ENCODE measurements around the gene GTF3C5.

The GTF3C5 gene

DNA sequence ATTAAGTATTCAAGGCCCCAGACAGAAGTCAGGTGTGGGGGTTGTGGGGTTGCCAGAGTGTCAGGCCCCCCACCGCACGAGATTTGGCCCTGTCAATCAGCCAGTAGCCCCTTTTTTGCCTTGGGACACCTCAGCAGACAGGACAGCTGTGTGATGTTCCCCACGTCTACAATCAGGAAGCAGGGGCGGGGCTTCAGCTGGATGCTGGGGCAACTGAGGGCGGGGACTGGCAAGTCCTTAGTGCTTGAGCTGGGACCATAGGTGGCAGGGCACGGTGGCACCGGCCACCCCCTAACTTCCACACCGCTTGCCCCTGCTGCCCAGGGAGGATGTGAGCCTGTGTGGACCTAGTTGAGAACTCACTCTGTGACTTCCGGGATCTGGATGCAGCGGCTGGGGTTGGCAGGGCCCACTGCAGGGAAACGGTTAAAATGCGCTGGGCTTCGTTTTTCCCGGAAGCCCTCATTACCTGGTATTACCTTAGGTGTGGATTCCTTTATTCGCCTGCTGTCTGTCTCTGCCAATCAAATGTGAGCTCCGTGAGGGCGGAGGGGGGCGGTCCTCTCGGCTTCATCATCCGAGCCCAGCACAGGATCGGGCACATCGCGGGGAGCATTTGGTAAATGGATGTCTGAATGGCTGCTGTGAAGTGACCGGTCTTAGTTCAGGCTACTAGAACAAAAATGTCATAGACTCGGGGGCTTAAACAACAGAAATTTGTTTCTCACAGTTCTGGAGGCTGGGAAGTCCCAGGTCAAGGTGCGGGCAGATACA is 7.5 kb upstream of the GTF3C5 start:
- TF ChIP-seq FOXP2 (optimal IDR thresholded peaks at IDR 0.05; ENCODE audit: borderline replicate concordance, extremely low read depth, extremely low read length, insufficient read depth), result no peak
- TF ChIP-seq TAF1 (IDR thresholded peaks at IDR 0.05; ENCODE audit: borderline replicate concordance, insufficient read depth, low read length), result no peak
- TF ChIP-seq REST (IDR thresholded peaks at IDR 0.05; ENCODE audit: insufficient read depth in 1 of 2, low read depth in 2 of 2, low read length in 2 of 2), result no peak
- no peak for TF ChIP-seq POLR2AphosphoS5 (IDR thresholded peaks at IDR 0.05; ENCODE audit: low read depth, low read length)
- TF ChIP-seq SIN3A (IDR thresholded peaks at IDR 0.05; ENCODE audit: borderline replicate concordance, insufficient read depth, low read length), result no peak

DNA sequence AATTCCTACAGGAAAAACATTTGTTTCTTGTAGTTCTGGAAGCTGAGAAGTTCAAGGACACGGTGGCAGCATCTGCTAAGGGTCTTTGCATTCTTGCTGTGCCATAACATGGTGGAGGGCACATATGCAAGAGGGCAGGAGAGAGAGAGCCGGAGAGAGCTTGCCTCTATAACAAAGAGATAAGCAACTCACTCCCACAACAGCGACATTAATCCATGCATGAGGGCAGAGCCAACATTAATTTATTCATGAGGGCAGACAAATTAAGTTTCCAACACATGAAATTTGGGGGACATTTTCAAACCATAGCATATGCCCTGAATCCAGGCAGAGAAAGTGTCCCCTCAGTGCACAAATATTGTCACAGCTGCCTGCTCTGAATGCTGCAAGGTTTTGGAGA is 4.4 kb upstream of the GTF3C5 start:
- no peak for TF ChIP-seq FOXP2 (optimal IDR thresholded peaks at IDR 0.05; ENCODE audit: borderline replicate concordance, extremely low read depth, extremely low read length, insufficient read depth)
- TF ChIP-seq SIN3A (IDR thresholded peaks at IDR 0.05; ENCODE audit: borderline replicate concordance, insufficient read depth, low read length), result no peak
- TF ChIP-seq REST (IDR thresholded peaks at IDR 0.05; ENCODE audit: insufficient read depth in 1 of 2, low read depth in 2 of 2, low read length in 2 of 2), result no peak
- no peak for TF ChIP-seq POLR2AphosphoS5 (IDR thresholded peaks at IDR 0.05; ENCODE audit: low read depth, low read length)
- TF ChIP-seq TAF1 (IDR thresholded peaks at IDR 0.05; ENCODE audit: borderline replicate concordance, insufficient read depth, low read length), result no peak

DNA sequence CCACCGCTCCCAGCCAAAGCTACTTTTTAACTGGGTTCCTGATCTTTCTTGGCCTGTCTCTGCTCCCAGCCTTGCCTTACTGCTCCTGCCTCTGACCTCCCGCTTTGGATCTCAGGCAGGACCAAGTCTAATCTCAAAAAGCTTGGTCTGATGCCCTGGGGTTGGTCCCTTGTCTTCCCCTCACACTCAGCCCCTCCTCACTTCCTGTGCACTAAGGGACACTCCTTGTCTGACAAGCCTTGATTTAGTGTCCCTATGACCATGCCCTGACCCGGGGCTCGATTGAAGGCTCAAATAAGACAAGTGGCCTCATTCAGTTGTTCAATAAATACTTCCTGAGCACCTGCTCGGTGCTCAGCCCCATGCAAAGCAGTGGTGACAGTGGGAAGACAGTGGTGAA is 3.7 kb upstream of the GTF3C5 start:
- TF ChIP-seq REST (IDR thresholded peaks at IDR 0.05; ENCODE audit: insufficient read depth in 1 of 2, low read depth in 2 of 2, low read length in 2 of 2) (no peak), TAF1 (IDR thresholded peaks at IDR 0.05; ENCODE audit: borderline replicate concordance, insufficient read depth, low read length) (no peak), FOXP2 (optimal IDR thresholded peaks at IDR 0.05; ENCODE audit: borderline replicate concordance, extremely low read depth, extremely low read length, insufficient read depth) (no peak), POLR2AphosphoS5 (IDR thresholded peaks at IDR 0.05; ENCODE audit: low read depth, low read length) (no peak), SIN3A (IDR thresholded peaks at IDR 0.05; ENCODE audit: borderline replicate concordance, insufficient read depth, low read length) (no peak)

GRCh38 chr9:133028221-133028620 is 2.6 kb upstream of the GTF3C5 start:
- TF ChIP-seq FOXP2 (optimal IDR thresholded peaks at IDR 0.05; ENCODE audit: borderline replicate concordance, extremely low read depth, extremely low read length, insufficient read depth), result no peak
- TF ChIP-seq SIN3A (IDR thresholded peaks at IDR 0.05; ENCODE audit: borderline replicate concordance, insufficient read depth, low read length), result no peak
- TF ChIP-seq REST (IDR thresholded peaks at IDR 0.05; ENCODE audit: insufficient read depth in 1 of 2, low read depth in 2 of 2, low read length in 2 of 2), result no peak
- TF ChIP-seq TAF1 (IDR thresholded peaks at IDR 0.05; ENCODE audit: borderline replicate concordance, insufficient read depth, low read length), result no peak
- no peak for TF ChIP-seq POLR2AphosphoS5 (IDR thresholded peaks at IDR 0.05; ENCODE audit: low read depth, low read length)

All from PFSK-1 (cell line).